Measurements from ENCODE around the gene SYNE4. TPM values are rescaled to one million over a fixed set of nuclear protein-coding genes. Genes with fewer than 3 reads are reported as not detected.

Gene SYNE4
- total and polyA plus RNA-seq, 9 of the 15 experiments (the other 6 are each of a cell fraction or from before 2014, with no cell fraction given) = 0.03 to 0.65 (median 0.29) TPM

DNA sequence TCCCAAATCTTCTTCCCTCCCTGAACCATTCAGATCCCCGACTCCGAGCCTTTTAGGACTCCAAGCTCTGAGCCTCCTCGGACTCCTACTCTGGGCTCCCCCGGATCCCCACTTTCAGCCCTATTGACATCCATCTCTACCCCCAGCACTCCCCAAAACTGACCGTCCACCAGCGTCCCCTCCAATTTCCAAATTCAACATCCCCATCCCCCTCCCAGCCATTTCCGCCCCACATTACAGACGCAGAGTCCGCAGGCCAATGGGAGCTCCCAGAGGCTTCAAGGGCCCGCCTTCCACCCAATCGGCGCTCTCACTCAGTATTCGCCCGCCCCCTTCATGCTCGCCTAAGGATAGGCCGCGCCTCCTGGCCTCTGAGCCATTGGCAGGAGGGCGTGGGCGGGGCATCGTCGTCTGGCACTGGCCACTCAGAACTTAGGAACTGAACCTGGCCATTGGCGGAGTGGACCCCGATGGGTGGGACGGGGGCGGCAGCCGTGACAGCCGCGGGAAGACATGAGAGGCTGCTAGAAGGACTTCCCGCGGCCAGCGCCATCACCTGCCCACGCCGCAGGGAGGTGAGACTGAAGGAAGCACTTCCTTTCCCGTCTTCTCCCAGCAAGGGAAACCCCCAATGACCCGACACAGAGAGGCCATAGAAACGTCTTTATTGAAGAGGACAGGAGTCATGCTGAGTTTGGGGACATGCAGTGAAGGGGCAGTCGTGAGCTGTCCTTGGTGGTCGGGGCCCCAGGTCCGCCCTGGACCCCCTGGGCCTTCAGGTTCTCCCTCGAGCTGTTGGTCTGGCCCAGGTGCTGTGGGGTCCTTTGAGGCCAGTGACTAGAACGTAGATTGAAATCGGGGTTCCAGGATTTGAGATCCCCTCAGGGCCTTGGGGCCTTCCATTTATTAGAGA is 5.7 kb upstream of the SYNE4 start, which contains the start of gene ALKBH6 (continued):
- TF ChIP-seq, protein P1, sequence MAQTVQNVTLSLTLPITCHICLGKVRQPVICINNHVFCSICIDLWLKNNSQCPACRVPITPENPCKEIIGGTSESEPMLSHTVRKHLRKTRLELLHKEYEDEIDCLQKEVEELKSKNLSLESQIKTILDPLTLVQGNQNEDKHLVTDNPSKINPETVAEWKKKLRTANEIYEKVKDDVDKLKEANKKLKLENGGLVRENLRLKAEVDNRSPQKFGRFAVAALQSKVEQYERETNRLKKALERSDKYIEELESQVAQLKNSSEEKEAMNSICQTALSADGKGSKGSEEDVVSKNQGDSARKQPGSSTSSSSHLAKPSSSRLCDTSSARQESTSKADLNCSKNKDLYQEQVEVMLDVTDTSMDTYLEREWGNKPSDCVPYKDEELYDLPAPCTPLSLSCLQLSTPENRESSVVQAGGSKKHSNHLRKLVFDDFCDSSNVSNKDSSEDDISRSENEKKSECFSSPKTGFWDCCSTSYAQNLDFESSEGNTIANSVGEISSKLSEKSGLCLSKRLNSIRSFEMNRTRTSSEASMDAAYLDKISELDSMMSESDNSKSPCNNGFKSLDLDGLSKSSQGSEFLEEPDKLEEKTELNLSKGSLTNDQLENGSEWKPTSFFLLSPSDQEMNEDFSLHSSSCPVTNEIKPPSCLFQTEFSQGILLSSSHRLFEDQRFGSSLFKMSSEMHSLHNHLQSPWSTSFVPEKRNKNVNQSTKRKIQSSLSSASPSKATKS (CRISPR knock-in tag; IDR thresholded peaks at IDR 0.05) = no peak
- TF ChIP-seq, protein P2, sequence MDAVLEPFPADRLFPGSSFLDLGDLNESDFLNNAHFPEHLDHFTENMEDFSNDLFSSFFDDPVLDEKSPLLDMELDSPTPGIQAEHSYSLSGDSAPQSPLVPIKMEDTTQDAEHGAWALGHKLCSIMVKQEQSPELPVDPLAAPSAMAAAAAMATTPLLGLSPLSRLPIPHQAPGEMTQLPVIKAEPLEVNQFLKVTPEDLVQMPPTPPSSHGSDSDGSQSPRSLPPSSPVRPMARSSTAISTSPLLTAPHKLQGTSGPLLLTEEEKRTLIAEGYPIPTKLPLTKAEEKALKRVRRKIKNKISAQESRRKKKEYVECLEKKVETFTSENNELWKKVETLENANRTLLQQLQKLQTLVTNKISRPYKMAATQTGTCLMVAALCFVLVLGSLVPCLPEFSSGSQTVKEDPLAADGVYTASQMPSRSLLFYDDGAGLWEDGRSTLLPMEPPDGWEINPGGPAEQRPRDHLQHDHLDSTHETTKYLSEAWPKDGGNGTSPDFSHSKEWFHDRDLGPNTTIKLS (IDR thresholded peaks at IDR 0.05; ENCODE audit: borderline replicate concordance, low read depth) = peak; percentile 31; the same call in 1 of the 2 replicates
- TF ChIP-seq, protein P3, sequence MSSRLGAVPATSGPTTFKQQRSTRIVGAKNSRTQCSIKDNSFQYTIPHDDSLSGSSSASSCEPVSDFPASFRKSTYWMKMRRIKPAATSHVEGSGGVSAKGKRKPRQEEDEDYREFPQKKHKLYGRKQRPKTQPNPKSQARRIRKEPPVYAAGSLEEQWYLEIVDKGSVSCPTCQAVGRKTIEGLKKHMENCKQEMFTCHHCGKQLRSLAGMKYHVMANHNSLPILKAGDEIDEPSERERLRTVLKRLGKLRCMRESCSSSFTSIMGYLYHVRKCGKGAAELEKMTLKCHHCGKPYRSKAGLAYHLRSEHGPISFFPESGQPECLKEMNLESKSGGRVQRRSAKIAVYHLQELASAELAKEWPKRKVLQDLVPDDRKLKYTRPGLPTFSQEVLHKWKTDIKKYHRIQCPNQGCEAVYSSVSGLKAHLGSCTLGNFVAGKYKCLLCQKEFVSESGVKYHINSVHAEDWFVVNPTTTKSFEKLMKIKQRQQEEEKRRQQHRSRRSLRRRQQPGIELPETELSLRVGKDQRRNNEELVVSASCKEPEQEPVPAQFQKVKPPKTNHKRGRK (tag; IDR thresholded peaks at IDR 0.05) = no peak
- TF ChIP-seq WHSC1 (IDR thresholded peaks at IDR 0.05; ENCODE audit: low read length) (no peak), CBX5 (IDR thresholded peaks at IDR 0.05; ENCODE audit: borderline replicate concordance, low read depth) (no peak), SMARCB1 (IDR thresholded peaks at IDR 0.05; ENCODE audit: insufficient read length, low read depth) (no peak), ZNF780A (CRISPR knock-in tag; IDR thresholded peaks at IDR 0.05) (no peak), ZNF766 (CRISPR knock-in tag; conservative IDR thresholded peaks at IDR 0.05) (no peak), ZNF444 (CRISPR knock-in tag; IDR thresholded peaks at IDR 0.05) (no peak), MAFF (IDR thresholded peaks at IDR 0.05; ENCODE audit: low read length) (no peak), ZNF77 (CRISPR knock-in tag; IDR thresholded peaks at IDR 0.05) (no peak), ILF3 (IDR thresholded peaks at IDR 0.05; ENCODE audit: borderline replicate concordance) (no peak), HDAC8 (tag; IDR thresholded peaks at IDR 0.05) (no peak), TFAM (CRISPR knock-in tag; conservative IDR thresholded peaks at IDR 0.05) (no peak), LEF1 (IDR thresholded peaks at IDR 0.05) (0 out of 2 replicates have a peak, but pooled peaks have one; percentile 25), DNMT1 (IDR thresholded peaks at IDR 0.05) (no peak), ZNF696 (CRISPR knock-in tag; conservative IDR thresholded peaks at IDR 0.05) (no peak), NFIC (IDR thresholded peaks at IDR 0.05) (no peak)
- TF ChIP-seq, protein P4, sequence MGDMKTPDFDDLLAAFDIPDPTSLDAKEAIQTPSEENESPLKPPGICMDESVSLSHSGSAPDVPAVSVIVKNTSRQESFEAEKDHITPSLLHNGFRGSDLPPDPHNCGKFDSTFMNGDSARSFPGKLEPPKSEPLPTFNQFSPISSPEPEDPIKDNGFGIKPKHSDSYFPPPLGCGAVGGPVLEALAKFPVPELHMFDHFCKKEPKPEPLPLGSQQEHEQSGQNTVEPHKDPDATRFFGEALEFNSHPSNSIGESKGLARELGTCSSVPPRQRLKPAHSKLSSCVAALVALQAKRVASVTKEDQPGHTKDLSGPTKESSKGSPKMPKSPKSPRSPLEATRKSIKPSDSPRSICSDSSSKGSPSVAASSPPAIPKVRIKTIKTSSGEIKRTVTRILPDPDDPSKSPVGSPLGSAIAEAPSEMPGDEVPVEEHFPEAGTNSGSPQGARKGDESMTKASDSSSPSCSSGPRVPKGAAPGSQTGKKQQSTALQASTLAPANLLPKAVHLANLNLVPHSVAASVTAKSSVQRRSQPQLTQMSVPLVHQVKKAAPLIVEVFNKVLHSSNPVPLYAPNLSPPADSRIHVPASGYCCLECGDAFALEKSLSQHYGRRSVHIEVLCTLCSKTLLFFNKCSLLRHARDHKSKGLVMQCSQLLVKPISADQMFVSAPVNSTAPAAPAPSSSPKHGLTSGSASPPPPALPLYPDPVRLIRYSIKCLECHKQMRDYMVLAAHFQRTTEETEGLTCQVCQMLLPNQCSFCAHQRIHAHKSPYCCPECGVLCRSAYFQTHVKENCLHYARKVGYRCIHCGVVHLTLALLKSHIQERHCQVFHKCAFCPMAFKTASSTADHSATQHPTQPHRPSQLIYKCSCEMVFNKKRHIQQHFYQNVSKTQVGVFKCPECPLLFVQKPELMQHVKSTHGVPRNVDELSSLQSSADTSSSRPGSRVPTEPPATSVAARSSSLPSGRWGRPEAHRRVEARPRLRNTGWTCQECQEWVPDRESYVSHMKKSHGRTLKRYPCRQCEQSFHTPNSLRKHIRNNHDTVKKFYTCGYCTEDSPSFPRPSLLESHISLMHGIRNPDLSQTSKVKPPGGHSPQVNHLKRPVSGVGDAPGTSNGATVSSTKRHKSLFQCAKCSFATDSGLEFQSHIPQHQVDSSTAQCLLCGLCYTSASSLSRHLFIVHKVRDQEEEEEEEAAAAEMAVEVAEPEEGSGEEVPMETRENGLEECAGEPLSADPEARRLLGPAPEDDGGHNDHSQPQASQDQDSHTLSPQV (IDR thresholded peaks at IDR 0.05) = no peak

Data from K562 (cell line).